Neural progenitor cell (in vitro differentiated cells): ENCODE data around the gene TMEM95.

Experiments
- CTCF ChIP-seq: fragments of 200-600 bp; sonication (generic); IDR thresholded peaks from 2 replicates; pipeline ENCODE4 v1.5.1; 2017; ENCODE audit warnings: antibody characterized with exemption, mild to moderate bottlenecking
- EZH2 ChIP-seq: fragments of 200-600 bp; sonication (generic); IDR thresholded peaks from 2 replicates; pipeline ENCODE4 v1.6.1; 2017; ENCODE audit warnings: antibody characterized with exemption, mild to moderate bottlenecking, moderate library complexity

DNA sequence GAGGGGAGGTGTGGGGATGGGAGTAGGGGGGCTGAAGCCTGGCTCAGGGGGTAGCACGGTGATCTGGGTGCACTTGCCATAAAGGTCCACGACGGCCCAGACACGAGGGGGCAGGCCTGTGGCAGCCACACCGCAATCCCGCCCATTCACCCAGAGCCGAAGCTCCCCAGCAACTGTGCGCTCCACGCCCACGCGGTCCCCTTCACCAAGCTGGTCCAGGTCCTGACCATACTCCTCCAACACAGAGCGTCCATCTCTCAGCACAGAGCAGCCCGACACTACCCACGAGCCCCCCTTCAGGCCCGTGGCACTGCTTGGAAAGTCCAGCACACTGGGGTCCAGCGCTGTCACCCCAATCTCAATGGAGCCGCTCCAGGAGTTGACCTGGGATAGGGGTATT is 27.5 kb upstream of the TMEM95 start:
- TF ChIP-seq CTCF (no peak), EZH2 (no peak)
